H1 (cell line): Measurements from ENCODE around the gene CERKL. TPM values are rescaled to one million over a fixed set of nuclear protein-coding genes. Genes with fewer than 3 reads are reported as not detected.

Experiments
- CHD7 ChIP-seq: fragments of 300-600 bp; sonication (generic); IDR thresholded peaks from 2 replicates; pipeline ENCODE4 v1.7.1; 2012; ENCODE audit warnings: low read length, moderate library complexity, mild to moderate bottlenecking, inconsistent platforms; ENCODE audit not compliant: insufficient replicate concordance
- GTF2F1 ChIP-seq: IDR thresholded peaks from 2 replicates; pipeline ENCODE4 v1.6.1; 2012; ENCODE audit warnings: low read depth, low read length, improper control_type of control experiment, borderline replicate concordance
- JUN ChIP-seq: IDR thresholded peaks from 2 replicates; pipeline ENCODE4 v1.6.1; 2011; ENCODE audit warnings: low read depth, mild to moderate bottlenecking, improper control_type of control experiment, low read length
- SP4 ChIP-seq: IDR thresholded peaks from 2 replicates; pipeline ENCODE4 v1.6.1; 2012; ENCODE audit warnings: low read length, inconsistent platforms
- polyA plus RNA-seq, 7 experiments: library from polyadenylated mRNA; depleted of rRNA in 3 of 7; stranded (reverse) in 5 of 7; unstranded in 2 of 7; fragments of >200 nt in 5 of 7; fragments of 200-250 nt in 2 of 7; gene quantifications; 1 replicate in 5 of 7; 2 replicates in 1 of 7; 4 replicates in 1 of 7; pipeline versions ENCODE4 v1.2.1 to v1.2.3, GENCODE V29; 2011 to 2013; ENCODE audit warnings: missing spikeins in 2 of 7, mixed read lengths in 2 of 7
- total RNA-seq: library from RNA; stranded (reverse); fragmentation: NEBNext Ultra II Directional; extraction: Animal tissue kit (Norgen Biotek cat#: 25700); gene quantifications from 2 replicates; pipeline ENCODE4 v1.2.1, GENCODE V29; 2021

CERKL gene
- total and polyA plus RNA-seq, 2 of the 8 experiments (the other 6 are each of a cell fraction or from before 2014, with no cell fraction given) = 0.05 TPM; not detected in 1

DNA sequence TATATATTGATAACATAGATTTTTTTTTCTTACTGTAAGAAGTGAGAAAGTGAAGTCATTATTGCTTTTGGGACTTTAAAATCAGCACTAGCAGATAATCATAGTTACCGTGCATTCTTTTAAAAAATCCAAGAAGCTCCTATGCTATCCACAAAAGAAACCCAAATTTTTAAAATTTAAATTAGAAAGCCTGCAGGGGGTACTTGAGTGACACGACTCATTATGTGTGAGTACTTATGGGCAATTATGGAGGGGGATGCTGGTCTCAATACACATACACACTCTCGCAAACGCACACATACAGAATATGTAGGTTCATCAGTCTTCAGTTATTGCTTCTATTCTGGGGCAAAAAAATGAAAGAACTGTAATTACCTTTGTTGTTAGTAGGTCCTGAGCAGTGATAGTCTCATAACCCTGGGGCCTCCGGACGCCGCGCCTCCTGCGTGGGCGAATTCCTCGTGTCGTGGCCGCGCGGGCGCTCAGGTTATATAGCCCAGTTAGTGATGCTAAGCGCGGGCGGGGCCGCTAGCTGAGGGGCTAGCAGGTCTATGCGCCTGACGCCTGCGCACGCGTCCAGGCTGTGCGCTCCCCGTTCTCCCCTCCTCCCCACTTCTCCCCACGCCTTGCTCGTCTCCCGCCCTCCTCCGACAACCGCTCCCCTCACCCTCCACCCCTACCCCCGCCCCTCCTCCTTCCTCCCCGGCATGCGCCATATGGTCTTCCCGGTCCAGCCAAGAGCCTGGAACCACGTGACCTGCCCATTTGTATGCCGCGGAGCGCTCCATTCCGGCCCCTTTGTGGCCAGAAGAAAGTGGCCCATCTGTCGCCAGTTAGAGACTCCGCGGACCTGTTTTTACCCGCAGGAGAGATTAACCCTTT, 23.4 kb upstream of the CERKL start, which contains the start of gene NEUROD1 (continued):
- no peak for TF ChIP-seq GTF2F1
- TF ChIP-seq CHD7 = no peak
- TF ChIP-seq SP4 = no peak
- no peak for TF ChIP-seq JUN
- TF ChIP-seq, all 59 proteins: peak for 10
